ENCODE results near the gene DNMBP. TPM values are rescaled to one million over a fixed set of nuclear protein-coding genes. Genes with fewer than 3 reads are reported as not detected.

DNMBP gene
- total and polyA plus RNA-seq, 2 of the 8 experiments (the other 6 are each of a cell fraction or from before 2014, with no cell fraction given) = 19.1 to 26.4 TPM

DNA sequence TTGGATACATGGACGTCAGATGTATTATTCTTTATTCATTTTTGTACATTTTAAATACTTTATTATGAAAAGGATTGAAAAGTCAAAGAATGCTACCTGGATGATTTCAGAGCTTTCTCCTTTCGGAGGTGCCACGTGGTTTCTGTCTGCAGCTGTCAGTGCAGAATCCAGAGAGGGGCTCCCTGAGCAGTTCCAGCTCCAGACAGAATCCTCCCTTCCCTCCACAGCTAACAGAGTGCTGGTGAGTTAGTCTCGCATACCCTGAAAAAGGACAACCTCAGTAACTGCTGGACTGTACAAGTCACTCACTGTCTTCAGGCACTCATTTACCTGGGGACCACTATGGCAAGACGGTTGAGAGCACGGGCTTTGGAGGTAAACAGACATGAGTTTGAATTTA lies 10.9 kb downstream of the DNMBP start:
- no peaks in the 10 kb centered on the region for H3K27me3 ChIP-seq (replicated peaks in 1 of 4; ENCODE audit: control insufficient read depth in 3 of 4, extremely low read depth in 1 of 4, insufficient read depth in 3 of 4, low read length in 3 of 4)
- no peak overlapping the region for H3K14ac ChIP-seq (ENCODE audit: insufficient read length)
- no peak overlapping the region for H3K18ac ChIP-seq (ENCODE audit: extremely low read depth, low read length)
- H3K27ac ChIP-seq (ENCODE audit: low read depth, low read length) = no peak overlapping the region
- no peak overlapping the region for H4K91ac ChIP-seq (replicated peaks; ENCODE audit: insufficient read length, low read length)
- no peak for DNase-seq (ENCODE audit: low read depth in 1 of 2, low spot score in 2 of 2)
- no peak overlapping the region for H2BK15ac ChIP-seq (ENCODE audit: low read length)
- no peaks in the 10 kb centered on the region for H4K20me1 ChIP-seq (replicated peaks in 1 of 2; ENCODE audit: control insufficient read depth in 1 of 2, insufficient read depth in 2 of 2, low read length in 2 of 2)
- H3K9ac ChIP-seq (replicated peaks in 1 of 4; ENCODE audit: extremely low read depth in 1 of 4, low read depth in 3 of 4, low read length in 3 of 4) = no peak overlapping the region
- H3K4me3 ChIP-seq (ENCODE audit: extremely low read depth in 1 of 4, insufficient read depth in 2 of 4, low read depth in 3 of 4, low read length in 4 of 4) = no peak overlapping the region
- WGBS, 2 experiments (ENCODE audit: extremely low coverage in 1 of 2, insufficient coverage in 1 of 2, insufficient read length in 1 of 2, insufficient replicate concordance in 2 of 2, low coverage in 1 of 2, low lambda C conversion rate in 2 of 2, missing lambda C conversion rate in 1 of 2) = 89% methylated on average over 6 of the region's 6 CpGs; no CpG with 5 or more reads in 1 of the 2 experiments
- H4K5ac ChIP-seq (ENCODE audit: insufficient read length, low read depth, low read length) = no peak overlapping the region
- no peak overlapping the region for H2AK5ac ChIP-seq (ENCODE audit: low read depth, low read length)
- no peak overlapping the region for H2BK120ac ChIP-seq (replicated peaks; ENCODE audit: low read depth, low read length)
- no peak overlapping the region for H4K8ac ChIP-seq (ENCODE audit: extremely low read depth, insufficient read depth, low read length)
- POLR2A ChIA-PET (ENCODE audit: partially characterized antibody) = interaction anchor here (0.7 to 1.8 kb wide), 2 partner anchors 10 to 85 kb away, joined by 3 to 4 read pairs; no protein-coding TSS in a partner anchor
- no peak overlapping the region for H3K56ac ChIP-seq (replicated peaks; ENCODE audit: insufficient read length, low read depth, low read length)
- no peak overlapping the region for H2BK20ac ChIP-seq (ENCODE audit: low read length)
- H2BK5ac ChIP-seq (ENCODE audit: low read depth, low read length) = no peak overlapping the region
- no peak overlapping the region for H2AFZ ChIP-seq (ENCODE audit: low read length)
- no peak overlapping the region for H3K4me2 ChIP-seq (ENCODE audit: insufficient read depth in 1 of 2, low read depth in 2 of 2, low read length in 2 of 2)
- no peak overlapping the region for H2BK12ac ChIP-seq (ENCODE audit: low read depth, low read length)
- no peak overlapping the region for H3K4ac ChIP-seq (replicated peaks; ENCODE audit: insufficient read length, low read depth, low read length)
- H3K4me1 ChIP-seq (replicated peaks in 1 of 4; ENCODE audit: control insufficient read depth in 3 of 4, insufficient read depth in 4 of 4, low read length in 3 of 4) = peaks cover 3 to 5% (median 4%) of the 10 kb centered on the region in 4 experiments; a peak in 4 of 7 replicates
- CTCF ChIA-PET (ENCODE audit: partially characterized antibody) = interaction anchor here (1.2 to 8.9 kb wide), 3 partner anchors 10 to 86 kb away, joined by 3 to 57 read pairs (median 3); partner anchors contain the start of gene DNMBP
- no peak overlapping the region for H3K23ac ChIP-seq (ENCODE audit: insufficient read length)
- no peak for FAIRE-seq
- no peaks in the 10 kb centered on the region for H3K79me2 ChIP-seq (ENCODE audit: control insufficient read depth in 1 of 2, insufficient read depth in 2 of 2, low read length in 2 of 2)
- H3K79me1 ChIP-seq (ENCODE audit: low read depth, low read length) = no peaks in the 10 kb centered on the region; the same call in 1 of the 2 replicates
- H3K9me3 ChIP-seq (ENCODE audit: insufficient read depth in 2 of 2, low read depth in 1 of 2, low read length in 1 of 2) = no peaks in the 10 kb centered on the region; a peak in 1 of 4 replicates
- no peaks in the 10 kb centered on the region for H3K36me3 ChIP-seq (ENCODE audit: control insufficient read depth in 2 of 4, insufficient read depth in 4 of 4, low read length in 3 of 4)
- H3K23me2 ChIP-seq (ENCODE audit: low read depth, low read length) = no peaks in the 10 kb centered on the region
- no peak for TF ChIP-seq E2F6 (IDR thresholded peaks at IDR 0.05)
- no peak for TF ChIP-seq BCL11A (IDR thresholded peaks at IDR 0.05; ENCODE audit: low read depth in 2 of 2, low read length in 2 of 2)
- no peak for TF ChIP-seq BACH1 (IDR thresholded peaks at IDR 0.05; ENCODE audit: low read length)
- TF ChIP-seq USF2 (IDR thresholded peaks at IDR 0.05; ENCODE audit: low read length) = no peak
- no peak for TF ChIP-seq ASH2L (IDR thresholded peaks at IDR 0.05; ENCODE audit: low read length)
- no peak for TF ChIP-seq KDM4A (IDR thresholded peaks at IDR 0.05; ENCODE audit: low read depth, low read length, severe bottlenecking)
- TF ChIP-seq ATF2 (IDR thresholded peaks at IDR 0.05; ENCODE audit: low read length) = no peak
- TF ChIP-seq EGR1 (IDR thresholded peaks at IDR 0.05; ENCODE audit: borderline replicate concordance, low read depth, low read length) = no peak
- no peak for TF ChIP-seq SAP30 (IDR thresholded peaks at IDR 0.05; ENCODE audit: insufficient read depth, insufficient replicate concordance, low read length)
- no peak for TF ChIP-seq RFX5 (IDR thresholded peaks at IDR 0.05; ENCODE audit: borderline replicate concordance, low read depth, low read length)

Data from H1 (cell line).